Measurements from ENCODE around the gene SLC43A2. TPM values are rescaled to one million over a fixed set of nuclear protein-coding genes. Genes with fewer than 3 reads are reported as not detected.

The SLC43A2 gene
- polyA plus RNA-seq, 1 of the 3 experiments (the other 2 are of a cell fraction): 9.8 TPM

GRCh38 chr17:1608676-1609075 lies 20.0 kb downstream of the SLC43A2 start:
- H3K4me3 ChIP-seq (ENCODE audit: low read depth in 2 of 2, low read length in 1 of 2): no peak overlapping the region
- CTCF ChIA-PET: interaction anchor here (1.8 kb wide), 1 partner anchor 21 kb away, joined by 3 read pairs; the partner anchor contains the start of gene SLC43A2

More at GRCh38 chr17:1608676-1609075, 20.0 kb downstream of the SLC43A2 start:
- H4K20me1 ChIP-seq (ENCODE audit: insufficient read depth): no peaks in the 10 kb centered on the region
- H3K9me3 ChIP-seq: no peaks in the 10 kb centered on the region
- no peak overlapping the region for H3K4me2 ChIP-seq
- no peak overlapping the region for H3K9ac ChIP-seq
- H2AFZ ChIP-seq (ENCODE audit: low read depth): no peak overlapping the region
- H3K27me3 ChIP-seq (ENCODE audit: insufficient read depth): no peaks in the 10 kb centered on the region
- no peaks in the 10 kb centered on the region for H3K79me2 ChIP-seq (ENCODE audit: insufficient read depth)
- no peaks in the 10 kb centered on the region for H3K36me3 ChIP-seq (replicated peaks in 1 of 2; ENCODE audit: control insufficient read depth in 1 of 2, insufficient read depth in 2 of 2, low read length in 1 of 2)
- H3K9me2 ChIP-seq: no peaks in the 10 kb centered on the region
- WGBS (ENCODE audit: low lambda C conversion rate): 89% methylated on average over 7 of the region's 7 CpGs
- H3F3A ChIP-seq (replicated peaks; ENCODE audit: insufficient read depth): no peaks in the 10 kb centered on the region
- POLR2A ChIA-PET: no interaction called here
- no peaks in the 10 kb centered on the region for H3K4me1 ChIP-seq (ENCODE audit: control insufficient read depth in 1 of 2, insufficient read depth in 2 of 2, low read depth in 1 of 2, low read length in 1 of 2)
- no peak overlapping the region for H3K27ac ChIP-seq (ENCODE audit: low read depth in 2 of 2, low read length in 1 of 2)
- no peak for DNase-seq
- TF ChIP-seq IRF3 (IDR thresholded peaks at IDR 0.05; ENCODE audit: low read depth, low read length) (no peak), CHD2 (IDR thresholded peaks at IDR 0.05; ENCODE audit: low read length, partially characterized antibody) (no peak), EZH2phosphoT487 (IDR thresholded peaks at IDR 0.05; ENCODE audit: borderline replicate concordance, low read depth) (no peak), EP300 (IDR thresholded peaks at IDR 0.05; ENCODE audit: borderline replicate concordance in 1 of 2, low read depth in 1 of 2, low read length in 1 of 2) (no peak), POLR2AphosphoS5 (IDR thresholded peaks at IDR 0.05; ENCODE audit: low read depth, low read length) (no peak), USF2 (IDR thresholded peaks at IDR 0.05; ENCODE audit: borderline replicate concordance, low read depth, low read length) (no peak), GABPA (IDR thresholded peaks at IDR 0.05; ENCODE audit: low read depth) (no peak), GATA2 (CRISPR knock-in tag; IDR thresholded peaks at IDR 0.05) (no peak), PBX3 (IDR thresholded peaks at IDR 0.05) (no peak), MXI1 (IDR thresholded peaks at IDR 0.05; ENCODE audit: low read depth, low read length) (no peak), JUND (IDR thresholded peaks at IDR 0.05) (no peak), CTCF (IDR thresholded peaks at IDR 0.05) (no peak), RCOR1 (IDR thresholded peaks at IDR 0.05; ENCODE audit: low read length) (no peak), RAD21 (IDR thresholded peaks at IDR 0.05; ENCODE audit: low read length) (no peak)

Data from SK-N-SH (cell line).